Prostate gland (tissue), 2 donors: ENCODE measurements around the gene OSBPL8. TPM values are rescaled to one million over a fixed set of nuclear protein-coding genes. Genes with fewer than 3 reads are reported as not detected.

ENCODE experiments used
- DNase-seq: peaks from one replicate; pipeline ENCODE4 v3.0.0-alpha.2; 2019; ENCODE audit warnings: low spot score
- H3K27ac ChIP-seq, 2 donors: fragments of 200-600 bp; sonication (generic); 2 replicates each; pipeline ENCODE4 v1.5.1; 2017 to 2019
- H3K27me3 ChIP-seq: fragments of 200-600 bp; sonication (generic); replicated peaks from 2 replicates; pipeline ENCODE4 v1.5.1; 2019; ENCODE audit not compliant: insufficient read depth
- H3K36me3 ChIP-seq, 2 donors: fragments of 200-600 bp; sonication (generic); 1 replicate in 1 of 2; 2 replicates in 1 of 2; pipeline versions ENCODE4 v1.5.1 to v1.8.1; 2017 to 2019
- H3K4me1 ChIP-seq: fragments of 200-600 bp; sonication (generic); replicated peaks from 2 replicates; pipeline ENCODE4 v1.5.1; 2019
- H3K4me3 ChIP-seq, 2 donors: fragments of 200-600 bp; sonication (generic); 2 replicates each; pipeline ENCODE4 v1.5.1; 2017 to 2019
- H3K9me3 ChIP-seq: fragments of 200-600 bp; sonication (generic); 2 replicates; pipeline ENCODE4 v1.5.1; 2017
- POLR2A ChIP-seq: fragments of 450-650 bp; IDR thresholded peaks from one replicate; pipeline ENCODE4 v1.6.1; 2016; ENCODE audit warnings: antibody characterized with exemption, mild to moderate bottlenecking
- POLR2AphosphoS5 ChIP-seq: sonication (generic); formaldehyde crosslinking; IDR thresholded peaks from one replicate; pipeline ENCODE4 v1.6.1; 2017; ENCODE audit warnings: antibody characterized with exemption
- WGBS: methylation state at CpG from one replicate; pipeline ENCODE4 v1.1.5; 2018; 5-methylcytosine and 5-hydroxymethylcytosine counted together
- intact Hi-C: fragments of 100-400 bp; cut with DNase I; formaldehyde crosslinking; loops from one replicate; pipeline ENCODE4 v1.14.2; 2022
- total RNA-seq, 2 donors: library from RNA; depleted of rRNA; stranded (reverse); fragments of >200 nt; gene quantifications; one replicate each; pipeline ENCODE4 v1.1.0, GENCODE V29; 2016
- TF ChIP-seq, protein P1 (sequence below), 4 experiments: fragments of 200-600 bp in 2 of 4; fragments of 450-650 bp in 2 of 4; sonication (generic) in 2 of 4; IDR thresholded peaks; 1 replicate in 3 of 4; 2 replicates in 1 of 4; pipeline ENCODE4 v1.5.1; 2016 to 2019; ENCODE audit warnings: antibody characterized with exemption in 4 of 4, mild to moderate bottlenecking in 2 of 4, moderate library complexity in 2 of 4

The OSBPL8 gene
- total RNA-seq, 2 donors from 2014 or later, result 50.6 to 54.2 TPM

GRCh38 chr12:76413121-76413520 is 146.4 kb downstream of the OSBPL8 start:
- H3K4me3 ChIP-seq, result no peak overlapping the region
- 82% methylated on average over 4 of the region's 4 CpGs for WGBS
- H3K36me3 ChIP-seq, result no peaks in the 10 kb centered on the region
- H3K4me1 ChIP-seq, result no peaks in the 10 kb centered on the region
- no peak for DNase-seq
- TF ChIP-seq POLR2A, result no peak
- TF ChIP-seq, protein P1, sequence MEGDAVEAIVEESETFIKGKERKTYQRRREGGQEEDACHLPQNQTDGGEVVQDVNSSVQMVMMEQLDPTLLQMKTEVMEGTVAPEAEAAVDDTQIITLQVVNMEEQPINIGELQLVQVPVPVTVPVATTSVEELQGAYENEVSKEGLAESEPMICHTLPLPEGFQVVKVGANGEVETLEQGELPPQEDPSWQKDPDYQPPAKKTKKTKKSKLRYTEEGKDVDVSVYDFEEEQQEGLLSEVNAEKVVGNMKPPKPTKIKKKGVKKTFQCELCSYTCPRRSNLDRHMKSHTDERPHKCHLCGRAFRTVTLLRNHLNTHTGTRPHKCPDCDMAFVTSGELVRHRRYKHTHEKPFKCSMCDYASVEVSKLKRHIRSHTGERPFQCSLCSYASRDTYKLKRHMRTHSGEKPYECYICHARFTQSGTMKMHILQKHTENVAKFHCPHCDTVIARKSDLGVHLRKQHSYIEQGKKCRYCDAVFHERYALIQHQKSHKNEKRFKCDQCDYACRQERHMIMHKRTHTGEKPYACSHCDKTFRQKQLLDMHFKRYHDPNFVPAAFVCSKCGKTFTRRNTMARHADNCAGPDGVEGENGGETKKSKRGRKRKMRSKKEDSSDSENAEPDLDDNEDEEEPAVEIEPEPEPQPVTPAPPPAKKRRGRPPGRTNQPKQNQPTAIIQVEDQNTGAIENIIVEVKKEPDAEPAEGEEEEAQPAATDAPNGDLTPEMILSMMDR (IDR thresholded peaks at IDR 0.05), result no peak
- no peak for TF ChIP-seq POLR2AphosphoS5
- no peaks in the 10 kb centered on the region for H3K27me3 ChIP-seq
- no peak overlapping the region for H3K27ac ChIP-seq
- H3K9me3 ChIP-seq, result no peaks in the 10 kb centered on the region
- intact Hi-C loops, result no loop called here

DNA sequence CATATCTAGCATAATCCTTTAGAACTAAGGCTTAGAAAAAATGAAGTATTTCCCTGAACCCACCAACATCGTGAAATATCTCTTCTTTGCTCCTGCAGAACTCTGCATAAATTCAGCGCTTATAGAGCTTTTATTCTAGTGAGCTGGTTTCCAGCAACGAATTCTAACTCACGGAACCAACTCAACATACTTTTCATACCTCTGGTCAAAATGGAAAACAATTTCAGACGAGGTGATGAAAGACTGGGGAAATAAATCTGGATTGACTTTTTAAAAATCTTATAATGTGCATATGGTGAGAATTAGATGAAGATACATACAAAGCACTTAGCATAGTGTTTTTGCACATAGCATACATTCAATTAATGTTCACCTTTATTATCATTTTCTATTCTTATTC is 148.8 kb downstream of the OSBPL8 start:
- no peak for TF ChIP-seq POLR2A
- TF ChIP-seq POLR2AphosphoS5, result no peak
- TF ChIP-seq, protein P1 (IDR thresholded peaks at IDR 0.05), result no peak
- no peak overlapping the region for H3K4me3 ChIP-seq
- H3K27ac ChIP-seq, result no peak overlapping the region
- 83% methylated on average over 5 of the region's 5 CpGs for WGBS
- no peak for DNase-seq
- H3K36me3 ChIP-seq, result no peaks in the 10 kb centered on the region
- no peaks in the 10 kb centered on the region for H3K4me1 ChIP-seq
- H3K9me3 ChIP-seq, result no peaks in the 10 kb centered on the region
- intact Hi-C loops, result no loop called here
- no peaks in the 10 kb centered on the region for H3K27me3 ChIP-seq

DNA sequence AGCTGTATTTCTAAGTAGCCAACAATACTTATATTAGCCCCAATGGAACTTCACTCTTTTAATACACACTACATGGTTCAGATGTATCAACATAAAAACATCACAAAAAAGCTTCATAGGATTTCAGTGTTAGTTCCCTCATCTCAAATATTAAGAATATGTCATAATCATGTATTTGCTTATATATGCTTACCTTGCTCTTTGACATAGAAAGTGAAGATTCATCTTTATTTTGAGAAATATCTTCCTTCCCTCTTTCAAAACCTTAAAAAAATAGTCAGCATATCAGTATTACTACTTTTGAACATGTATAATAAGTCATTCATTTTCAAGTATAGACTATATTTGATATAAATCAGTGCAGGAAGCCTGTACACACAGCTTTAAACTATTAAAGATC is 149.2 kb downstream of the OSBPL8 start:
- intact Hi-C loops, result no loop called here
- Histone ChIP-seq H3K27me3 (no peaks in the 10 kb centered on the region), H3K9me3 (no peaks in the 10 kb centered on the region), H3K4me3 (no peak overlapping the region), H3K36me3 (no peaks in the 10 kb centered on the region), H3K27ac (no peak overlapping the region), H3K4me1 (no peaks in the 10 kb centered on the region)
- no peak for TF ChIP-seq POLR2A
- TF ChIP-seq, protein P1 (IDR thresholded peaks at IDR 0.05), result no peak
- no peak for DNase-seq

GRCh38 chr12:76409074-76409473 is 150.5 kb downstream of the OSBPL8 start:
- no peaks in the 10 kb centered on the region for H3K9me3 ChIP-seq
- WGBS, result 82% methylated on average over 1 of the region's 1 CpG

DNA sequence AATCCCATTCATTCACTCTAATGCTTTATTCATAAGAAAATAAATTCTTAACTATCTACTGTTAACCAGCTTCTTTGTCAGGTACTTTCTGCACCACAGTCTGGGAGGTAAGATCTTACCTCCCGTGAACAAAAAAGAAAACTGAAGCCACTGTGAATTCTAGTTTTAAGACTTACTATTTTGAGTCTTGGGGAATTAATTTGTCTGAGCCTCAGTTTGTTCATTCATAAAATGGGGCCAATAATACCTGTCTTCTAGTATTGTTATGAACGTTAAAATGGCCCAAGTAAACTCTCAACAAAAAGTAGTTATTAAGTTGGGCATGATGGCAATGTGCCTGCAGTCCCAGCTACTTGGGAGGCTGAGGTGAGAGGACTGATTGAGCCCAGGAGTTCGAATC is 151.9 kb downstream of the OSBPL8 start:
- H3K36me3 ChIP-seq, result no peaks in the 10 kb centered on the region
- H3K27ac ChIP-seq, result no peak overlapping the region
- no peaks in the 10 kb centered on the region for H3K27me3 ChIP-seq
- no peak for DNase-seq
- TF ChIP-seq, protein P1 (IDR thresholded peaks at IDR 0.05), result no peak
- TF ChIP-seq POLR2AphosphoS5, result no peak
- no peak for TF ChIP-seq POLR2A
- WGBS, result 95% methylated on average over 3 of the region's 3 CpGs
- H3K4me3 ChIP-seq, result no peak overlapping the region
- intact Hi-C loops, result no loop called here
- no peaks in the 10 kb centered on the region for H3K4me1 ChIP-seq
- H3K9me3 ChIP-seq, result no peaks in the 10 kb centered on the region

More at GRCh38 chr12:76409074-76409473, 150.5 kb downstream of the OSBPL8 start:
- Histone ChIP-seq H3K36me3 (no peaks in the 10 kb centered on the region), H3K27ac (no peak overlapping the region), H3K4me1 (no peaks in the 10 kb centered on the region), H3K4me3 (no peak overlapping the region), H3K27me3 (no peaks in the 10 kb centered on the region)
- intact Hi-C loops, result no loop called here
- no peak for DNase-seq
- TF ChIP-seq POLR2AphosphoS5 (no peak), POLR2A (no peak)
- TF ChIP-seq, protein P1 (IDR thresholded peaks at IDR 0.05), result no peak
